GM23338 (cell line): ENCODE results near the gene COL4A2. TPM values are rescaled to one million over a fixed set of nuclear protein-coding genes. Genes with fewer than 3 reads are reported as not detected.

Experiments
- ATAC-seq: fragments of 200-7000 bp; cut with Tn5 transposase; 3 replicates; pipeline ENCODE4 v1.9.1; 2020
- DNase-seq: peaks from one replicate; pipeline ENCODE4 v3.0.0-alpha.2; 2015; ENCODE audit warnings: low spot score
- H2AFZ ChIP-seq: fragments of 200-600 bp; sonication (generic); 2 replicates; pipeline ENCODE4 v1.8.0; 2016; ENCODE audit warnings: antibody characterized with exemption, mild to moderate bottlenecking, moderate library complexity
- H3F3A ChIP-seq: fragments of 200-600 bp; sonication (generic); replicated peaks from 2 replicates; pipeline ENCODE4 v1.8.0; 2017; ENCODE audit warnings: antibody characterized with exemption, mixed run types, low read depth
- H3K27ac ChIP-seq: fragments of 200-600 bp; sonication (generic); 2 replicates; pipeline ENCODE4 v1.6.1; 2016; ENCODE audit warnings: low read depth
- H3K27me3 ChIP-seq: fragments of 200-600 bp; sonication (generic); 2 replicates; pipeline ENCODE4 v1.8.0; 2016; ENCODE audit warnings: mild to moderate bottlenecking, mixed run types, moderate library complexity; ENCODE audit not compliant: insufficient read depth
- H3K36me3 ChIP-seq: fragments of 200-600 bp; sonication (generic); 2 replicates; pipeline ENCODE4 v1.8.0; 2016; ENCODE audit warnings: mild to moderate bottlenecking; ENCODE audit not compliant: insufficient read depth
- H3K4me1 ChIP-seq: fragments of 200-600 bp; sonication (generic); 2 replicates; pipeline ENCODE4 v1.8.0; 2016; ENCODE audit warnings: mild to moderate bottlenecking, moderate library complexity; ENCODE audit not compliant: insufficient read depth
- H3K4me2 ChIP-seq: fragments of 200-600 bp; sonication (generic); 2 replicates; pipeline ENCODE4 v1.7.1; 2017; ENCODE audit warnings: mixed run types
- H3K4me3 ChIP-seq: fragments of 200-600 bp; sonication (generic); 2 replicates; pipeline ENCODE4 v1.6.1; 2016; ENCODE audit warnings: mixed run types
- H3K79me2 ChIP-seq: fragments of 200-600 bp; sonication (generic); replicated peaks from 2 replicates; pipeline ENCODE4 v1.8.0; 2017; ENCODE audit warnings: mild to moderate bottlenecking; ENCODE audit not compliant: insufficient read depth
- H3K9me2 ChIP-seq: fragments of 200-600 bp; sonication (generic); 2 replicates; pipeline ENCODE4 v1.8.0; 2017; ENCODE audit not compliant: insufficient read depth
- H4K20me1 ChIP-seq: fragments of 200-600 bp; sonication (generic); replicated peaks from 2 replicates; pipeline ENCODE4 v1.8.0; 2017; ENCODE audit warnings: mild to moderate bottlenecking; ENCODE audit not compliant: insufficient read depth
- H3K27ac Mint-ChIP-seq: 2 replicates; pipeline ENCODE4 v1.8.0; 2020; ENCODE audit warnings: inconsistent platforms, mild to moderate bottlenecking, moderate library complexity, mixed read lengths
- H3K27me3 Mint-ChIP-seq: 3 replicates; pipeline ENCODE4 v1.8.0; 2022; ENCODE audit warnings: low read depth, mild to moderate bottlenecking, moderate library complexity, mixed read lengths, inconsistent platforms; ENCODE audit not compliant: insufficient read depth, poor library complexity
- H3K36me3 Mint-ChIP-seq: 3 replicates; pipeline ENCODE4 v1.8.0; 2021; ENCODE audit warnings: low read depth, mild to moderate bottlenecking, inconsistent platforms, moderate library complexity, mixed read lengths
- H3K4me1 Mint-ChIP-seq: 3 replicates; pipeline ENCODE4 v1.8.0; 2020; ENCODE audit warnings: mild to moderate bottlenecking, inconsistent platforms, mixed read lengths
- H3K4me3 Mint-ChIP-seq: 3 replicates; pipeline ENCODE4 v1.8.0; 2021; ENCODE audit warnings: moderate library complexity, mild to moderate bottlenecking, inconsistent platforms, mixed read lengths
- H3K9me3 Mint-ChIP-seq: 3 replicates; pipeline ENCODE4 v1.8.0; 2020; ENCODE audit warnings: moderate library complexity, mild to moderate bottlenecking, inconsistent platforms, mixed read lengths
- CTCF ChIP-seq, 2 experiments: fragments of 200-600 bp in 1 of 2; sonication (generic) in 1 of 2; conservative IDR thresholded peaks; 2 replicates each; pipeline versions ENCODE4 v1.5.1 to v1.6.1; 2016 to 2017; ENCODE audit warnings: antibody characterized with exemption in 2 of 2, low read depth in 2 of 2, mild to moderate bottlenecking in 2 of 2, moderate library complexity in 1 of 2
- EZH2phosphoT487 ChIP-seq: fragments of 200-600 bp; sonication (generic); IDR thresholded peaks from one replicate; pipeline ENCODE4 v1.8.1; 2018; ENCODE audit warnings: antibody characterized with exemption; ENCODE audit not compliant: unreplicated experiment
- JUNB ChIP-seq: IDR thresholded peaks from one replicate; pipeline ENCODE4 v1.6.1; 2016; ENCODE audit warnings: antibody characterized with exemption; ENCODE audit not compliant: unreplicated experiment
- POLR2AphosphoS5 ChIP-seq: IDR thresholded peaks from 2 replicates; pipeline ENCODE4 v1.6.1; 2016; ENCODE audit warnings: antibody characterized with exemption, low read depth
- ZNF331 ChIP-seq: fragments of 250-450 bp; sonication (Bioruptor Pico); IDR thresholded peaks from 2 replicates; pipeline ENCODE4 v1.5.0; 2020; ENCODE audit warnings: low read depth, mild to moderate bottlenecking, moderate library complexity
- ZNF462 ChIP-seq: fragments of 250-450 bp; sonication (Bioruptor Pico); IDR thresholded peaks from 2 replicates; pipeline ENCODE4 v1.5.0; 2020; ENCODE audit warnings: mild to moderate bottlenecking, moderate library complexity
- polyA plus RNA-seq: library from polyadenylated mRNA; unstranded; fragments of >200 nt; fragmentation: Nextera tagmentation; extraction: Ambion mirVana; gene quantifications from 2 replicates; pipeline ENCODE4 v1.2.1, GENCODE V29; 2016
- total RNA-seq: library from RNA; depleted of rRNA; stranded (reverse); fragments of >200 nt; shearing (Covaris generic); gene quantifications from 2 replicates; pipeline ENCODE4 v1.2.3, GENCODE V29; 2014

The COL4A2 gene
- total and polyA plus RNA-seq, 2 experiments from 2014 or later, result 37.4 to 131 TPM

- Mint-ChIP-seq H3K4me1 (peaks cover 37% of the 10 kb centered on the region), H3K27ac (peak overlapping the region; percentile 89; the same call in 1 of the 2 replicates), H3K36me3 (peaks cover 2% of the 10 kb centered on the region; the same call in 1 of the 3 replicates), H3K4me3 (peak overlapping the region; percentile 93), H3K27me3 (peaks cover 23% of the 10 kb centered on the region), H3K9me3 (peaks cover 3% of the 10 kb centered on the region; the same call in 1 of the 3 replicates)
- H2AFZ ChIP-seq, result peak overlapping the region; percentile 12
- no peak for TF ChIP-seq JUNB
- DNase-seq, result peak; percentile 85
- H3K27ac ChIP-seq, result no peak overlapping the region
- peak; percentile 14 for ATAC-seq
- H3K4me2 ChIP-seq, result peak overlapping the region; percentile 95
- H3F3A ChIP-seq, result no peaks in the 10 kb centered on the region
- H3K27me3 ChIP-seq, result peaks cover 31% of the 10 kb centered on the region
- no peaks in the 10 kb centered on the region for H3K9me2 ChIP-seq
- H4K20me1 ChIP-seq, result peaks cover 5% of the 10 kb centered on the region
- peaks cover 58% of the 10 kb centered on the region for H3K79me2 ChIP-seq
- peaks cover 25% of the 10 kb centered on the region for H3K4me1 ChIP-seq
- H3K4me3 ChIP-seq, result peak overlapping the region; percentile 98
- peaks cover 6% of the 10 kb centered on the region; the same call in 1 of the 2 replicates for H3K36me3 ChIP-seq
Measured at GRCh38 chr13:110307767-110308655, 927 bp downstream of the COL4A2 start.

- Mint-ChIP-seq H3K4me3 (peak overlapping the region; percentile 93), H3K36me3 (peaks cover 2% of the 10 kb centered on the region; the same call in 1 of the 3 replicates), H3K27ac (peak overlapping the region; percentile 89), H3K4me1 (peaks cover 34% of the 10 kb centered on the region), H3K9me3 (peaks cover 3% of the 10 kb centered on the region; the same call in 1 of the 3 replicates), H3K27me3 (peaks cover 21% of the 10 kb centered on the region)
- Histone ChIP-seq H3F3A (no peaks in the 10 kb centered on the region), H3K27ac (no peak overlapping the region), H3K36me3 (peaks cover 6% of the 10 kb centered on the region; the same call in 1 of the 2 replicates), H3K4me2 (peak overlapping the region; percentile 95), H3K4me3 (peak overlapping the region; percentile 98), H2AFZ (peak overlapping the region; percentile 2; the same call in 1 of the 2 replicates), H3K27me3 (peaks cover 31% of the 10 kb centered on the region), H4K20me1 (peaks cover 5% of the 10 kb centered on the region), H3K4me1 (peaks cover 23% of the 10 kb centered on the region), H3K79me2 (peaks cover 53% of the 10 kb centered on the region), H3K9me2 (no peaks in the 10 kb centered on the region)
- TF ChIP-seq ZNF462 (CRISPR knock-in tag) (no peak), POLR2AphosphoS5 (0 out of 2 replicates have a peak, but pooled peaks have one; percentile 22), CTCF (conservative IDR thresholded peaks at IDR 0.05; ENCODE audit: low read depth in 2 of 2) (no peak), ZNF331 (CRISPR knock-in tag) (no peak), EZH2phosphoT487 (no peak)
- peak; percentile 67 for DNase-seq
- ATAC-seq, result peak; percentile 24
Measured at GRCh38 chr13:110308656-110309359, 1.7 kb downstream of the COL4A2 start.
